Smooth muscle cell (in vitro differentiated cells): ENCODE data around the gene LRRK1. TPM values are rescaled to one million over a fixed set of nuclear protein-coding genes. Genes with fewer than 3 reads are reported as not detected.

Experiments
- DNase-seq: peaks from one replicate; lab custom pipeline; 2025; ENCODE audit not compliant: unreplicated experiment; lab: John Stamatoyannopoulos, UW
- H2AFZ ChIP-seq: fragments of 200-600 bp; sonication (generic); 2 replicates; pipeline ENCODE4 v1.6.0; 2016; ENCODE audit warnings: antibody characterized with exemption, low read depth, mild to moderate bottlenecking
- H3F3A ChIP-seq: fragments of 200-600 bp; sonication (generic); 2 replicates; pipeline ENCODE4 v1.6.0; 2017; ENCODE audit warnings: antibody characterized with exemption, low read depth
- H3K27ac ChIP-seq: fragments of 200-600 bp; sonication (generic); 2 replicates; pipeline ENCODE4 v1.5.1; 2016; ENCODE audit warnings: low read depth, mild to moderate bottlenecking
- H3K27me3 ChIP-seq: fragments of 200-600 bp; sonication (generic); 2 replicates; pipeline ENCODE4 v1.6.1; 2016; ENCODE audit warnings: low read depth, mild to moderate bottlenecking
- H3K36me3 ChIP-seq: fragments of 200-600 bp; sonication (generic); 2 replicates; pipeline ENCODE4 v1.5.1; 2016; ENCODE audit warnings: low read depth
- H3K4me1 ChIP-seq: fragments of 200-600 bp; sonication (generic); 2 replicates; pipeline ENCODE4 v1.5.1; 2016; ENCODE audit warnings: low read depth
- H3K4me2 ChIP-seq: fragments of 200-600 bp; sonication (generic); 2 replicates; pipeline ENCODE4 v1.6.0; 2016; ENCODE audit warnings: mild to moderate bottlenecking
- H3K4me3 ChIP-seq: fragments of 200-600 bp; sonication (generic); 2 replicates; pipeline ENCODE4 v1.5.1; 2016; ENCODE audit warnings: mild to moderate bottlenecking
- H3K79me2 ChIP-seq: fragments of 200-600 bp; sonication (generic); 2 replicates; pipeline ENCODE4 v1.6.0; 2016; ENCODE audit warnings: low read depth, mild to moderate bottlenecking
- H3K9ac ChIP-seq: fragments of 200-600 bp; sonication (generic); 2 replicates; pipeline ENCODE4 v1.6.0; 2016; ENCODE audit warnings: low read depth
- H3K9me3 ChIP-seq: fragments of 200-600 bp; sonication (generic); replicated peaks from 2 replicates; pipeline ENCODE4 v1.5.1; 2016; ENCODE audit warnings: low read depth
- H4K20me1 ChIP-seq: fragments of 200-600 bp; sonication (generic); 2 replicates; pipeline ENCODE4 v1.6.0; 2016; ENCODE audit warnings: low read depth
- CTCF ChIP-seq: fragments of 200-600 bp; sonication (generic); IDR thresholded peaks from 2 replicates; pipeline ENCODE4 v1.5.1; 2017; ENCODE audit warnings: borderline replicate concordance, mild to moderate bottlenecking, antibody characterized with exemption; ENCODE audit not compliant: insufficient read depth, poor library complexity, severe bottlenecking
- WGBS: methylation state at CpG from one replicate; pipeline ENCODE4 v1.1.7; 2016; ENCODE audit warnings: low lambda C conversion rate; 5-methylcytosine and 5-hydroxymethylcytosine counted together
- polyA plus RNA-seq: library from polyadenylated mRNA; unstranded; fragments of >200 nt; fragmentation: Nextera tagmentation; extraction: Ambion mirVana; gene quantifications from 2 replicates; pipeline ENCODE4 v1.2.1, GENCODE V29; 2016
- total RNA-seq: library from RNA; depleted of rRNA; stranded (reverse); fragments of >200 nt; gene quantifications from 2 replicates; pipeline ENCODE4 v1.2.3, GENCODE V29; 2014

LRRK1 gene
- total and polyA plus RNA-seq, 2 experiments from 2014 or later = 1.1 to 1.6 TPM

GRCh38 chr15:101026656-101027272 is 107.6 kb downstream of the LRRK1 start:
- Histone ChIP-seq H4K20me1 (no peaks in the 10 kb centered on the region), H3K9me3 (no peaks in the 10 kb centered on the region), H2AFZ (no peak overlapping the region), H3K36me3 (no peaks in the 10 kb centered on the region), H3K4me2 (no peak overlapping the region), H3K4me3 (no peak overlapping the region), H3K27ac (no peak overlapping the region), H3K4me1 (no peaks in the 10 kb centered on the region), H3K79me2 (no peaks in the 10 kb centered on the region), H3K9ac (no peak overlapping the region), H3F3A (peaks cover 3% of the 10 kb centered on the region), H3K27me3 (no peaks in the 10 kb centered on the region)
- no peak for TF ChIP-seq CTCF
- 89% methylated on average over 13 of the region's 13 CpGs for WGBS
- DNase-seq = no peak

- H3K79me2 ChIP-seq = no peaks in the 10 kb centered on the region
- no peaks in the 10 kb centered on the region for H4K20me1 ChIP-seq
- H3F3A ChIP-seq = peaks cover 3% of the 10 kb centered on the region
- H3K27ac ChIP-seq = no peak overlapping the region
- no peak overlapping the region for H3K9ac ChIP-seq
- no peak overlapping the region for H3K4me3 ChIP-seq
- no peaks in the 10 kb centered on the region for H3K27me3 ChIP-seq
- WGBS = 92% methylated on average over 25 of the region's 25 CpGs
- H3K4me2 ChIP-seq = no peak overlapping the region
- TF ChIP-seq CTCF = no peak
- no peaks in the 10 kb centered on the region for H3K36me3 ChIP-seq
- no peak overlapping the region for H2AFZ ChIP-seq
- no peak for DNase-seq
- H3K4me1 ChIP-seq = no peaks in the 10 kb centered on the region
- H3K9me3 ChIP-seq = no peaks in the 10 kb centered on the region
Measured at GRCh38 chr15:101027273-101027901, 108.2 kb downstream of the LRRK1 start.

- no peak for TF ChIP-seq CTCF
- Histone ChIP-seq H3K36me3 (no peaks in the 10 kb centered on the region), H3K9me3 (no peaks in the 10 kb centered on the region), H3K4me3 (no peak overlapping the region), H3K27ac (no peak overlapping the region), H3K79me2 (no peaks in the 10 kb centered on the region), H2AFZ (no peak overlapping the region), H3F3A (peaks cover 3% of the 10 kb centered on the region), H3K27me3 (no peaks in the 10 kb centered on the region), H3K4me2 (no peak overlapping the region), H4K20me1 (no peaks in the 10 kb centered on the region), H3K9ac (no peak overlapping the region), H3K4me1 (no peaks in the 10 kb centered on the region)
- DNase-seq = no peak
- 93% methylated on average over 13 of the region's 13 CpGs for WGBS
Measured at GRCh38 chr15:101027920-101028319, 108.8 kb downstream of the LRRK1 start.

- H2AFZ ChIP-seq = no peak overlapping the region
- no peak overlapping the region for H3K4me2 ChIP-seq
- H3K9ac ChIP-seq = no peak overlapping the region
- no peak for DNase-seq
- H3F3A ChIP-seq = no peaks in the 10 kb centered on the region
- no peaks in the 10 kb centered on the region for H3K4me1 ChIP-seq
- H3K4me3 ChIP-seq = no peak overlapping the region
- H3K27me3 ChIP-seq = no peaks in the 10 kb centered on the region
- H3K36me3 ChIP-seq = no peaks in the 10 kb centered on the region
- WGBS = 66% methylated on average over 9 of the region's 9 CpGs
- no peaks in the 10 kb centered on the region for H3K9me3 ChIP-seq
- H3K27ac ChIP-seq = no peak overlapping the region
- H4K20me1 ChIP-seq = no peaks in the 10 kb centered on the region
- no peak for TF ChIP-seq CTCF
- H3K79me2 ChIP-seq = no peaks in the 10 kb centered on the region
Measured at GRCh38 chr15:101028321-101028720, 109.2 kb downstream of the LRRK1 start.
